ENCODE data around the gene ADNP.

The ADNP gene

GRCh38 chr20:50895111-50895830 is 36.0 kb downstream of the ADNP start:
- no peak overlapping the region for H2BK120ac ChIP-seq (ENCODE audit: low read depth, low read length)
- no peak overlapping the region for H3K18ac ChIP-seq (ENCODE audit: low read depth in 1 of 2, low read length in 2 of 2)
- peaks cover 5% of the 10 kb centered on the region for H3K4me1 ChIP-seq (ENCODE audit: control insufficient read depth, insufficient read depth, low read depth, low read length)
- DNase-seq = peak; percentile 26
- no peak overlapping the region for H3K27ac ChIP-seq (ENCODE audit: low read length, poor library complexity, severe bottlenecking)
- H3K23ac ChIP-seq (ENCODE audit: low read length in 2 of 2) = no peak overlapping the region
- no peaks in the 10 kb centered on the region for H3K9me3 ChIP-seq (ENCODE audit: control insufficient read depth, low read length)
- H3K14ac ChIP-seq (ENCODE audit: low read length in 2 of 2) = peak overlapping the region in 1 of 2 experiments; percentile 45
- no peak overlapping the region for H2AK5ac ChIP-seq (ENCODE audit: low read length, severe bottlenecking)
- no peak overlapping the region for H3K4me2 ChIP-seq (ENCODE audit: low read length, poor library complexity, severe bottlenecking)
- 91% methylated on average over 5 of the region's 8 CpGs for WGBS
- no peak overlapping the region for H4K8ac ChIP-seq (ENCODE audit: low read length)
- no peaks in the 10 kb centered on the region for H3K27me3 ChIP-seq (ENCODE audit: control insufficient read depth in 1 of 2, insufficient read depth in 1 of 2, low read length in 2 of 2)
- H3K4me3 ChIP-seq (ENCODE audit: insufficient read depth in 1 of 2, low read depth in 1 of 2, low read length in 2 of 2) = no peak overlapping the region
- peaks cover 48 to 86% of the 10 kb centered on the region in 2 experiments for H3K36me3 ChIP-seq (ENCODE audit: control insufficient read depth in 1 of 2, insufficient read depth in 2 of 2, low read depth in 1 of 2, low read length in 2 of 2)
- H2BK15ac ChIP-seq (ENCODE audit: low read depth, poor library complexity, severe bottlenecking) = no peak overlapping the region
- no peak overlapping the region for H3K9ac ChIP-seq (ENCODE audit: low read length)
- H4K91ac ChIP-seq (ENCODE audit: low read length) = no peak overlapping the region
- no peak overlapping the region for H3K4ac ChIP-seq (ENCODE audit: low read depth in 1 of 2, low read length in 2 of 2)
- H2BK12ac ChIP-seq (ENCODE audit: low read length in 2 of 2) = no peak overlapping the region
- H3K79me1 ChIP-seq (replicated peaks; ENCODE audit: low read length, poor library complexity, severe bottlenecking) = peaks cover 34% of the 10 kb centered on the region
- H2BK5ac ChIP-seq (ENCODE audit: low read depth, low read length, poor library complexity, severe bottlenecking) = no peak overlapping the region
- no peak overlapping the region for H2AFZ ChIP-seq (ENCODE audit: low read depth, low read length)

GRCh38 chr20:50893620-50894019 is 37.6 kb downstream of the ADNP start:
- no peaks in the 10 kb centered on the region for H3K9me3 ChIP-seq (ENCODE audit: control insufficient read depth, low read length)
- no peak overlapping the region for H4K8ac ChIP-seq (ENCODE audit: low read length)
- no peak overlapping the region for H3K14ac ChIP-seq (ENCODE audit: low read length in 2 of 2)
- no peak for DNase-seq
- WGBS = 99% methylated on average over 7 of the region's 7 CpGs
- H2AFZ ChIP-seq (ENCODE audit: low read depth, low read length) = no peak overlapping the region
- H3K9ac ChIP-seq (ENCODE audit: low read length) = no peak overlapping the region
- no peak overlapping the region for H4K91ac ChIP-seq (ENCODE audit: low read length)
- no peak overlapping the region for H2BK12ac ChIP-seq (ENCODE audit: low read length in 2 of 2)
- H2BK15ac ChIP-seq (ENCODE audit: low read depth, poor library complexity, severe bottlenecking) = no peak overlapping the region
- no peaks in the 10 kb centered on the region for H3K27me3 ChIP-seq (ENCODE audit: control insufficient read depth in 1 of 2, insufficient read depth in 1 of 2, low read length in 2 of 2)
- H2AK5ac ChIP-seq (ENCODE audit: low read length, severe bottlenecking) = no peak overlapping the region
- H3K23ac ChIP-seq (ENCODE audit: low read length in 2 of 2) = no peak overlapping the region
- no peak overlapping the region for H3K4me2 ChIP-seq (ENCODE audit: low read length, poor library complexity, severe bottlenecking)
- no peak overlapping the region for H3K27ac ChIP-seq (ENCODE audit: low read length, poor library complexity, severe bottlenecking)
- peaks cover 35% of the 10 kb centered on the region for H3K79me1 ChIP-seq (replicated peaks; ENCODE audit: low read length, poor library complexity, severe bottlenecking)
- no peak overlapping the region for H3K18ac ChIP-seq (ENCODE audit: low read depth in 1 of 2, low read length in 2 of 2)
- H3K4me1 ChIP-seq (ENCODE audit: control insufficient read depth, insufficient read depth, low read depth, low read length) = peaks cover 5% of the 10 kb centered on the region
- no peak overlapping the region for H3K4ac ChIP-seq (ENCODE audit: low read depth in 1 of 2, low read length in 2 of 2)
- no peak overlapping the region for H3K4me3 ChIP-seq (ENCODE audit: insufficient read depth in 1 of 2, low read depth in 1 of 2, low read length in 2 of 2)
- peaks cover 44 to 85% of the 10 kb centered on the region in 2 experiments for H3K36me3 ChIP-seq (ENCODE audit: control insufficient read depth in 1 of 2, insufficient read depth in 2 of 2, low read depth in 1 of 2, low read length in 2 of 2)
- no peak overlapping the region for H2BK5ac ChIP-seq (ENCODE audit: low read depth, low read length, poor library complexity, severe bottlenecking)
- H2BK120ac ChIP-seq (ENCODE audit: low read depth, low read length) = no peak overlapping the region

GRCh38 chr20:50892394-50892793 is 38.8 kb downstream of the ADNP start:
- Histone ChIP-seq H3K9me3 (ENCODE audit: control insufficient read depth, low read length) (no peaks in the 10 kb centered on the region), H3K27me3 (ENCODE audit: control insufficient read depth in 1 of 2, insufficient read depth in 1 of 2, low read length in 2 of 2) (no peaks in the 10 kb centered on the region), H2BK120ac (ENCODE audit: low read depth, low read length) (no peak overlapping the region), H3K36me3 (ENCODE audit: control insufficient read depth in 1 of 2, insufficient read depth in 2 of 2, low read depth in 1 of 2, low read length in 2 of 2) (peaks cover 36 to 83% of the 10 kb centered on the region in 2 experiments), H2BK12ac (ENCODE audit: low read length in 2 of 2) (no peak overlapping the region), H3K23ac (ENCODE audit: low read length in 2 of 2) (no peak overlapping the region), H3K14ac (ENCODE audit: low read length in 2 of 2) (no peak overlapping the region), H4K91ac (ENCODE audit: low read length) (no peak overlapping the region), H3K27ac (ENCODE audit: low read length, poor library complexity, severe bottlenecking) (no peak overlapping the region), H3K79me1 (replicated peaks; ENCODE audit: low read length, poor library complexity, severe bottlenecking) (peaks cover 28% of the 10 kb centered on the region), H3K4me1 (ENCODE audit: control insufficient read depth, insufficient read depth, low read depth, low read length) (peaks cover 5% of the 10 kb centered on the region), H3K4me2 (ENCODE audit: low read length, poor library complexity, severe bottlenecking) (no peak overlapping the region), H3K18ac (ENCODE audit: low read depth in 1 of 2, low read length in 2 of 2) (no peak overlapping the region), H3K4me3 (ENCODE audit: insufficient read depth in 1 of 2, low read depth in 1 of 2, low read length in 2 of 2) (no peak overlapping the region), H2BK15ac (ENCODE audit: low read depth, poor library complexity, severe bottlenecking) (no peak overlapping the region), H4K8ac (ENCODE audit: low read length) (no peak overlapping the region), H2AFZ (ENCODE audit: low read depth, low read length) (no peak overlapping the region), H3K4ac (ENCODE audit: low read depth in 1 of 2, low read length in 2 of 2) (no peak overlapping the region), H3K9ac (ENCODE audit: low read length) (no peak overlapping the region), H2BK5ac (ENCODE audit: low read depth, low read length, poor library complexity, severe bottlenecking) (no peak overlapping the region), H2AK5ac (ENCODE audit: low read length, severe bottlenecking) (no peak overlapping the region)
- DNase-seq = no peak
- WGBS = 91% methylated on average over 8 of the region's 8 CpGs

DNA sequence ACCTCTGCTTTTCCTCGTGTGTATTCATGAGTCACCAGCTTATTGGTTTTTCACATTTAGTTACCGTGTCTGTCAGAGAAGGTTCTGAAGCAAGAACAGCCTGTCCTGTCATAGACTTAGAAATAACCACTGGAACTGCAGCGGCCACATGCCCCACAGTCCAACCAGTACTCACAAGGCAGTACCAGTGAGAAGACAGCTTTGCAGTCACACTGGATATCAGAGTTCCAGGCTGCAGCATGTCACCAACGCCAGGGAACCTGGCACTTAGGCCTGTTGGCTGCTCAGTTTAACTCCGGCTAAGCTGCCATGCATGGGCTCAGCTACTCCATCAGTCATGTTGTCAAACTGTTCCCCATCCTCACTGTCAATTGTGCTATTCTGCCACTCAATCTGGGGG is 40.1 kb downstream of the ADNP start:
- Histone ChIP-seq H2BK15ac (ENCODE audit: low read depth, poor library complexity, severe bottlenecking) (no peak overlapping the region), H4K8ac (ENCODE audit: low read length) (no peak overlapping the region), H3K4ac (ENCODE audit: low read depth in 1 of 2, low read length in 2 of 2) (no peak overlapping the region), H3K27ac (ENCODE audit: low read length, poor library complexity, severe bottlenecking) (no peak overlapping the region), H3K36me3 (ENCODE audit: control insufficient read depth in 1 of 2, insufficient read depth in 2 of 2, low read depth in 1 of 2, low read length in 2 of 2) (peaks cover 34 to 79% of the 10 kb centered on the region in 2 experiments), H2BK12ac (ENCODE audit: low read length in 2 of 2) (peak overlapping the region in 1 of 2 experiments; percentile 70), H2BK5ac (ENCODE audit: low read depth, low read length, poor library complexity, severe bottlenecking) (no peak overlapping the region), H3K27me3 (ENCODE audit: control insufficient read depth in 1 of 2, insufficient read depth in 1 of 2, low read length in 2 of 2) (no peaks in the 10 kb centered on the region), H3K9me3 (ENCODE audit: control insufficient read depth, low read length) (no peaks in the 10 kb centered on the region), H3K4me2 (ENCODE audit: low read length, poor library complexity, severe bottlenecking) (no peak overlapping the region), H2AFZ (ENCODE audit: low read depth, low read length) (no peak overlapping the region), H3K79me1 (replicated peaks; ENCODE audit: low read length, poor library complexity, severe bottlenecking) (peaks cover 27% of the 10 kb centered on the region), H2BK120ac (ENCODE audit: low read depth, low read length) (no peak overlapping the region), H3K18ac (ENCODE audit: low read depth in 1 of 2, low read length in 2 of 2) (no peak overlapping the region), H4K91ac (ENCODE audit: low read length) (no peak overlapping the region), H3K9ac (ENCODE audit: low read length) (no peak overlapping the region), H3K23ac (ENCODE audit: low read length in 2 of 2) (peak overlapping the region in 1 of 2 experiments; percentile 47), H2AK5ac (ENCODE audit: low read length, severe bottlenecking) (no peak overlapping the region), H3K14ac (ENCODE audit: low read length in 2 of 2) (no peak overlapping the region), H3K4me1 (ENCODE audit: control insufficient read depth, insufficient read depth, low read depth, low read length) (peaks cover 5% of the 10 kb centered on the region), H3K4me3 (ENCODE audit: insufficient read depth in 1 of 2, low read depth in 1 of 2, low read length in 2 of 2) (no peak overlapping the region)
- 85% methylated on average over 5 of the region's 5 CpGs for WGBS
- peak; percentile 51 for DNase-seq

All from mesenchymal stem cell (in vitro differentiated cells and primary cell).